CD1c-positive myeloid dendritic cell (primary cell): ENCODE measurements around the gene CCL25.

Source experiments
- DNase-seq: peaks from one replicate; pipeline ENCODE4 v3.0.0-alpha.2; 2016; ENCODE audit errors: extremely low spot score

The CCL25 gene

DNA sequence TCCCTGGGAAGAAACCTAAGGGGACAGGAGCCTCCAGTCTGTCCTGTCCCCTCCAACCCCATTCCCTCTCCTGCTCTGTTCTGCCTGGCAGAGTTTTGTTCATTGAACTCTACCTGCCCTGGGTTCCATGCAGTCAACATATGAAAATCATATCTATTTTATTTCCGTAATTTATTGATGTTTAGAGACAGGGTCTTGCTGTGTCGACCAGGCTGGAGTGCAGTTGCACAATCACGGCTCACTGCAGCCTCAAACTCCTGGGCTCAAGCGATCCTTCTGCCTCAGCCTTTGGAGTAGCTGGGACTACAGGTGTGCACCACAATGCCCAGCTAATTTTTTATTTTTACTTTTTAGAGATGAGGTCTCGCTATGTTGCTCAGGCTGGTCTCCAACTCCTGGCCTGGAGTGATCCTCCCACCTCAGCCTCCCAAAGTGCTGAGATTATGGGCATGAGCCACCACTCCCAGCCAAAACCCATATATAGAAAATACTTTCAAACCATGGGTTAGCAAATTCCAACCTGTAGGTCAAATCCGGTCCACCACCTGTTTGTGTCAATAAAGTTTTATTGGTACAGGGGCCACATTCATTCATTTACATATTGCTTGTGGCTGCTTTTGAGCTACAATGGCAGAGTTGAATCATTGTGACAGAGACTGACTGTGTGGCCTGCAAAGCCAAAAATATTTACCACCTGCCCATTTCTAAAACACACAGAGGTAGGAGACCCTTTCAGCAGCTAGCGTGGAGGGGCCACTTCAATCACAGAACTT lies 57.5 kb downstream of the CCL25 start:
- DNase-seq: no peak

GRCh38 chr19:8110931-8111330 lies 58.4 kb downstream of the CCL25 start:
- no peak for DNase-seq

GRCh38 chr19:8111376-8111775 lies 58.8 kb downstream of the CCL25 start:
- DNase-seq: no peak
